Upper lobe of left lung (tissue), 6 donors: ENCODE results near the gene ATP6V1G3. TPM values are rescaled to one million over a fixed set of nuclear protein-coding genes. Genes with fewer than 3 reads are reported as not detected.
"Not testable (repeated sequence)": the region's sequence is repeated elsewhere in the genome, so short reads cannot be mapped to it uniquely, and the experiment has no call there.

Source experiments
- ATAC-seq, 2 donors: fragments of 200-7000 bp; cut with Tn5 transposase; one replicate each; pipeline ENCODE4 v1.9.1; 2022; ENCODE audit warnings: mild to moderate bottlenecking in 2 of 2, moderate library complexity in 2 of 2; ENCODE audit not compliant: low FRiP score in 2 of 2
- DNase-seq, 2 donors: peaks; one replicate each; pipeline ENCODE4 v3.0.0-alpha.2; 2019 to 2020
- H3K27ac ChIP-seq, 4 donors: fragments of 200-600 bp; sonication (generic); one replicate each; pipeline ENCODE4 v1.5.1; 2016 to 2019
- H3K27me3 ChIP-seq, 4 donors: fragments of 200-600 bp; sonication (generic); one replicate each; pipeline ENCODE4 v1.5.1; 2017 to 2019
- H3K36me3 ChIP-seq, 4 donors: fragments of 200-600 bp; sonication (generic); one replicate each; pipeline ENCODE4 v1.5.1; 2016 to 2019
- H3K4me1 ChIP-seq, 4 donors: fragments of 200-600 bp; sonication (generic); one replicate each; pipeline ENCODE4 v1.5.1; 2018 to 2019
- H3K4me3 ChIP-seq, 4 donors: fragments of 200-600 bp; sonication (generic); one replicate each; pipeline ENCODE4 v1.5.1; 2017 to 2019; ENCODE audit warnings: mild to moderate bottlenecking in 2 of 4, moderate library complexity in 1 of 4
- H3K9me3 ChIP-seq, 4 donors: fragments of 200-600 bp; sonication (generic); one replicate each; pipeline ENCODE4 v1.5.1; 2018 to 2019
- CTCF ChIP-seq, 6 experiments: fragments of 450-650 bp in 4 of 6; fragments of 200-600 bp in 2 of 6; sonication (generic) in 2 of 6; IDR thresholded peaks; one replicate each; pipeline ENCODE4 v1.5.1; 2016 to 2019; ENCODE audit warnings: antibody characterized with exemption in 6 of 6
- EP300 ChIP-seq, 4 donors: sonication (generic); formaldehyde crosslinking; IDR thresholded peaks; one replicate each; pipeline ENCODE4 v1.5.1; 2017; ENCODE audit warnings: antibody characterized with exemption in 4 of 4, control low read depth in 2 of 4
- POLR2A ChIP-seq, 4 donors: fragments of 450-650 bp; IDR thresholded peaks; one replicate each; pipeline ENCODE4 v1.5.1; 2016 to 2017; ENCODE audit warnings: antibody characterized with exemption in 4 of 4, mild to moderate bottlenecking in 2 of 4
- POLR2AphosphoS5 ChIP-seq, 2 donors: sonication (generic); formaldehyde crosslinking; IDR thresholded peaks; one replicate each; pipeline ENCODE4 v1.5.1; 2017; ENCODE audit warnings: antibody characterized with exemption in 2 of 2
- WGBS, 2 donors: methylation state at CpG; one replicate each; pipeline ENCODE4 v1.1.5; 2017 to 2018; 5-methylcytosine and 5-hydroxymethylcytosine counted together
- total RNA-seq, 6 donors: library from RNA; depleted of rRNA in 4 of 6; stranded (reverse); fragments of >200 nt in 4 of 6; gene quantifications; one replicate each; pipeline versions ENCODE4 v1.1.0 to v1.2.1, GENCODE V29; 2016 to 2021
- donor health status: DM: no; HTN: no; CAD: no; lungs with moderate emphysema.
- donor health status: DM: no; HTN: yes; CAD: no; lungs with severe emphysema.

Gene ATP6V1G3
- total RNA-seq, 6 donors from 2014 or later: not detected

- TF ChIP-seq EP300 (IDR thresholded peaks at IDR 0.05) (no peak), POLR2AphosphoS5 (IDR thresholded peaks at IDR 0.05) (no peak), POLR2A (IDR thresholded peaks at IDR 0.05) (no peak), CTCF (IDR thresholded peaks at IDR 0.05) (no peak)
- no peaks in the 10 kb centered on the region for H3K36me3 ChIP-seq
- ATAC-seq: no peak
- H3K27me3 ChIP-seq: no peaks in the 10 kb centered on the region
- H3K27ac ChIP-seq: no peak overlapping the region
- no peak overlapping the region for H3K4me3 ChIP-seq
- DNase-seq: no peak
- H3K9me3 ChIP-seq: no peaks in the 10 kb centered on the region
- H3K4me1 ChIP-seq: no peaks in the 10 kb centered on the region
Observed at GRCh38 chr1:198486903-198487302, 53.6 kb downstream of the ATP6V1G3 start.

- H3K27me3 ChIP-seq: no peaks in the 10 kb centered on the region
- no peak for ATAC-seq
- no peak for DNase-seq
- H3K9me3 ChIP-seq: no peaks in the 10 kb centered on the region
- no peak overlapping the region for H3K27ac ChIP-seq
- TF ChIP-seq POLR2AphosphoS5 (IDR thresholded peaks at IDR 0.05): no peak
- TF ChIP-seq EP300 (IDR thresholded peaks at IDR 0.05): no peak
- TF ChIP-seq CTCF (IDR thresholded peaks at IDR 0.05): no peak
- no peak for TF ChIP-seq POLR2A (IDR thresholded peaks at IDR 0.05)
- H3K4me1 ChIP-seq: no peaks in the 10 kb centered on the region
- H3K4me3 ChIP-seq: no peak overlapping the region
- no peaks in the 10 kb centered on the region for H3K36me3 ChIP-seq
Observed at GRCh38 chr1:198483645-198484044, 56.8 kb downstream of the ATP6V1G3 start.

GRCh38 chr1:198483006-198483405 is 57.5 kb downstream of the ATP6V1G3 start:
- 91 to 96% methylated on average over 1 of the region's 1 CpG for WGBS, 2 donors
- Histone ChIP-seq H3K9me3 (no peaks in the 10 kb centered on the region), H3K4me3 (no peak overlapping the region), H3K4me1 (no peaks in the 10 kb centered on the region), H3K27me3 (no peaks in the 10 kb centered on the region), H3K36me3 (no peaks in the 10 kb centered on the region), H3K27ac (no peak overlapping the region)
- DNase-seq (no peak), ATAC-seq (no peak)
- no peak for TF ChIP-seq EP300 (IDR thresholded peaks at IDR 0.05)
- TF ChIP-seq POLR2AphosphoS5 (IDR thresholded peaks at IDR 0.05): no peak
- no peak for TF ChIP-seq CTCF (IDR thresholded peaks at IDR 0.05)
- no peak for TF ChIP-seq POLR2A (IDR thresholded peaks at IDR 0.05)

GRCh38 chr1:198481661-198482060 is 58.8 kb downstream of the ATP6V1G3 start:
- TF ChIP-seq POLR2AphosphoS5 (IDR thresholded peaks at IDR 0.05) (no peak), CTCF (IDR thresholded peaks at IDR 0.05) (no peak), POLR2A (IDR thresholded peaks at IDR 0.05) (no peak), EP300 (IDR thresholded peaks at IDR 0.05) (no peak)
- no peak overlapping the region for H3K4me3 ChIP-seq
- no peaks in the 10 kb centered on the region for H3K27me3 ChIP-seq
- H3K4me1 ChIP-seq: no peaks in the 10 kb centered on the region
- ATAC-seq (no peak), DNase-seq (no peak)
- no peaks in the 10 kb centered on the region for H3K9me3 ChIP-seq
- WGBS, 2 donors: 82 to 91% methylated on average over 1 of the region's 1 CpG
- no peak overlapping the region for H3K27ac ChIP-seq
- no peaks in the 10 kb centered on the region for H3K36me3 ChIP-seq

- H3K27ac ChIP-seq: no peak overlapping the region
Observed at GRCh38 chr1:198480876-198481275, 59.6 kb downstream of the ATP6V1G3 start.

GRCh38 chr1:198477354-198477753 is 63.1 kb downstream of the ATP6V1G3 start:
- ATAC-seq, H3K9me3 ChIP-seq, H3K4me3 ChIP-seq, DNase-seq, H3K36me3 ChIP-seq, H3K27me3 ChIP-seq, H3K27ac ChIP-seq, H3K4me1 ChIP-seq: not testable (repeated sequence)

More at GRCh38 chr1:198480876-198481275, 59.6 kb downstream of the ATP6V1G3 start:
- Histone ChIP-seq H3K36me3 (no peaks in the 10 kb centered on the region), H3K9me3 (no peaks in the 10 kb centered on the region), H3K4me1 (no peaks in the 10 kb centered on the region), H3K4me3 (no peak overlapping the region), H3K27me3 (no peaks in the 10 kb centered on the region)
- WGBS, 2 donors: 66 to 70% methylated on average over 2 of the region's 2 CpGs
- no peak for ATAC-seq
- no peak for TF ChIP-seq POLR2A (IDR thresholded peaks at IDR 0.05)
- TF ChIP-seq EP300 (IDR thresholded peaks at IDR 0.05): no peak
- TF ChIP-seq POLR2AphosphoS5 (IDR thresholded peaks at IDR 0.05): no peak
- TF ChIP-seq CTCF (IDR thresholded peaks at IDR 0.05): no peak
- no peak for DNase-seq
